Naive thymus-derived CD4-positive, alpha-beta T cell (primary cell): ENCODE measurements around the gene CSF1R. TPM values are rescaled to one million over a fixed set of nuclear protein-coding genes. Genes with fewer than 3 reads are reported as not detected.
"Not testable (repeated sequence)": the region's sequence is repeated elsewhere in the genome, so short reads cannot be mapped to it uniquely, and the experiment has no call there.

ENCODE experiments used
- ATAC-seq: fragments of 150-1000 bp; cut with Tn5 transposase; 2 replicates; pipeline ENCODE4 v1.10.0; 2021; ENCODE audit warnings: mild to moderate bottlenecking, moderate library complexity
- CTCF ChIA-PET: fragments of 350-600 bp; sonication (Branson Sonifier 250); formaldehyde crosslinking; loops from one replicate; lab custom pipeline; 2021; ENCODE audit warnings: antibody characterized with exemption; lab: Charles Lee
- POLR2A ChIA-PET: fragments of 350-600 bp; sonication (Branson Sonifier 250); formaldehyde crosslinking; loops from one replicate; lab custom pipeline; 2021; ENCODE audit warnings: antibody characterized with exemption, inconsistent platforms; lab: Charles Lee
- DNase-seq, 9 donors: peaks; one replicate each; pipeline versions ENCODE4 v3.0.0 to v3.0.0-alpha.2; 2020 to 2022; ENCODE audit warnings: mixed read lengths in 1 of 9
- H3K27ac ChIP-seq: one replicate; pipeline ENCODE4 v1.7.0; 2013; ENCODE audit warnings: mild to moderate bottlenecking, low read depth, low read length, moderate library complexity
- H3K27me3 ChIP-seq, 2 donors: one replicate each; pipeline ENCODE4 v1.7.0; 2013; ENCODE audit warnings: low read length in 2 of 2, mild to moderate bottlenecking in 2 of 2, moderate library complexity in 2 of 2; ENCODE audit not compliant: control insufficient read depth in 2 of 2, insufficient read depth in 2 of 2
- H3K36me3 ChIP-seq, 3 experiments: 1 replicate in 2 of 3; 2 replicates in 1 of 3; pipeline ENCODE4 v1.7.0; 2013; ENCODE audit warnings: low read length in 3 of 3, mild to moderate bottlenecking in 3 of 3, moderate library complexity in 1 of 3; ENCODE audit not compliant: insufficient read depth in 3 of 3, control insufficient read depth in 2 of 3
- H3K4me1 ChIP-seq, 2 donors: one replicate each; pipeline ENCODE4 v1.7.0; 2013; ENCODE audit warnings: low read length in 2 of 2, mild to moderate bottlenecking in 2 of 2, moderate library complexity in 1 of 2; ENCODE audit not compliant: control insufficient read depth in 2 of 2, insufficient read depth in 2 of 2
- H3K4me3 ChIP-seq: 2 replicates; pipeline ENCODE4 v1.7.0; 2013; ENCODE audit warnings: mild to moderate bottlenecking, low read length
- H3K9me3 ChIP-seq, 3 experiments: 1 replicate in 2 of 3; 2 replicates in 1 of 3; pipeline ENCODE4 v1.7.0; 2013; ENCODE audit warnings: low read length in 3 of 3; ENCODE audit not compliant: control insufficient read depth in 2 of 3
- H3K27ac Mint-ChIP-seq, 9 donors: one replicate each; pipeline ENCODE4 v1.8.0; 2020 to 2022; ENCODE audit warnings: mixed read lengths in 9 of 9, mild to moderate bottlenecking in 8 of 9, moderate library complexity in 5 of 9, inconsistent platforms in 2 of 9
- H3K27me3 Mint-ChIP-seq, 5 donors: one replicate each; pipeline ENCODE4 v1.8.0; 2021 to 2022; ENCODE audit warnings: mixed read lengths in 5 of 5, mild to moderate bottlenecking in 1 of 5
- H3K36me3 Mint-ChIP-seq, 5 donors: one replicate each; pipeline ENCODE4 v1.8.0; 2020 to 2022; ENCODE audit warnings: mixed read lengths in 5 of 5, mild to moderate bottlenecking in 3 of 5, inconsistent platforms in 1 of 5
- H3K4me1 Mint-ChIP-seq, 7 donors: one replicate each; pipeline ENCODE4 v1.8.0; 2020 to 2022; ENCODE audit warnings: mixed read lengths in 7 of 7, mild to moderate bottlenecking in 3 of 7, inconsistent platforms in 1 of 7
- H3K4me3 Mint-ChIP-seq, 10 donors: one replicate each; pipeline ENCODE4 v1.8.0; 2020 to 2022; ENCODE audit warnings: mild to moderate bottlenecking in 10 of 10, mixed read lengths in 10 of 10, moderate library complexity in 6 of 10, inconsistent platforms in 2 of 10
- H3K9me3 Mint-ChIP-seq, 11 donors: one replicate each; pipeline ENCODE4 v1.8.0; 2020 to 2022; ENCODE audit warnings: mixed read lengths in 11 of 11, mild to moderate bottlenecking in 4 of 11, inconsistent platforms in 1 of 11, moderate library complexity in 1 of 11
- intact Hi-C, 2 donors: fragments of 100-400 bp; cut with micrococcal nuclease; formaldehyde crosslinking; loops; one replicate each; pipeline ENCODE4 v1.15.1; 2023
- polyA plus RNA-seq, 2 donors: library from polyadenylated mRNA; unstranded; fragments of 300-500 nt; fragmentation: Illumina TruSeq; gene quantifications; one replicate each; pipeline ENCODE4 v1.2.3, GENCODE V29; 2021
- total RNA-seq, 6 experiments: library from RNA in 5 of 6; stranded (reverse) in 5 of 6; gene quantifications; 1 replicate in 5 of 6; 2 replicates in 1 of 6; pipeline ENCODE4 v1.2.3 and lab custom pipeline; 2021 to 2026

CSF1R gene
- total and polyA plus RNA-seq, 7 experiments from 2014 or later, result 0.09 to 92.4 (median 4.5) TPM

- ATAC-seq, result peak; percentile 58
- ChIA-PET CTCF (no interaction called here), POLR2A (no interaction called here)
- peaks cover 0 to 57% (median 25%) of the 10 kb centered on the region in 5 donors for H3K36me3 Mint-ChIP-seq
- Histone ChIP-seq H3K27me3 (no peaks in the 10 kb centered on the region), H3K4me1 (no peaks in the 10 kb centered on the region), H3K27ac (no peak overlapping the region), H3K4me3 (no peak overlapping the region), H3K36me3 (peaks cover 12 to 67% (median 31%) of the 10 kb centered on the region in 3 experiments), H3K9me3 (no peaks in the 10 kb centered on the region)
- no peaks in the 10 kb centered on the region for H3K9me3 Mint-ChIP-seq
- H3K4me3 Mint-ChIP-seq, result no peak overlapping the region
- no peak for DNase-seq
- H3K27me3 Mint-ChIP-seq, result no peaks in the 10 kb centered on the region
- H3K4me1 Mint-ChIP-seq, result peaks cover 0 to 6% (median 0%) of the 10 kb centered on the region in 7 donors
- H3K27ac Mint-ChIP-seq, result peak overlapping the region in 1 of 9 donors; percentile 73
- intact Hi-C loops, result no loop called here
Measured at GRCh38 chr5:150052956-150053712, 33.2 kb downstream of the CSF1R start.

GRCh38 chr5:150052226-150052955 lies 34.0 kb downstream of the CSF1R start:
- H3K4me3 Mint-ChIP-seq, result no peak overlapping the region
- DNase-seq (no peak), ATAC-seq (no peak)
- H3K36me3 Mint-ChIP-seq, result peaks cover 0 to 64% (median 28%) of the 10 kb centered on the region in 5 donors
- Histone ChIP-seq H3K9me3 (no peaks in the 10 kb centered on the region), H3K27me3 (no peaks in the 10 kb centered on the region), H3K4me1 (no peaks in the 10 kb centered on the region), H3K4me3 (no peak overlapping the region), H3K27ac (no peak overlapping the region), H3K36me3 (peaks cover 12 to 74% (median 31%) of the 10 kb centered on the region in 3 experiments)
- ChIA-PET CTCF (no interaction called here), POLR2A (no interaction called here)
- intact Hi-C loops, result no loop called here
- peaks cover 0 to 11% (median 0%) of the 10 kb centered on the region in 7 donors for H3K4me1 Mint-ChIP-seq
- H3K27ac Mint-ChIP-seq, result no peak overlapping the region
- H3K27me3 Mint-ChIP-seq, result no peaks in the 10 kb centered on the region
- no peaks in the 10 kb centered on the region for H3K9me3 Mint-ChIP-seq

- ATAC-seq (no peak), DNase-seq (no peak)
- Mint-ChIP-seq H3K36me3 (peaks cover 0 to 68% (median 28%) of the 10 kb centered on the region in 5 donors), H3K27ac (no peak overlapping the region), H3K4me3 (no peak overlapping the region), H3K27me3 (no peaks in the 10 kb centered on the region), H3K9me3 (no peaks in the 10 kb centered on the region), H3K4me1 (peaks cover 0 to 11% (median 0%) of the 10 kb centered on the region in 7 donors)
- Histone ChIP-seq H3K27me3 (no peaks in the 10 kb centered on the region), H3K9me3 (no peaks in the 10 kb centered on the region), H3K4me3 (no peak overlapping the region), H3K36me3 (peaks cover 12 to 79% (median 31%) of the 10 kb centered on the region in 3 experiments), H3K4me1 (no peaks in the 10 kb centered on the region), H3K27ac (no peak overlapping the region)
- intact Hi-C loops, result no loop called here
- ChIA-PET CTCF (no interaction called here), POLR2A (no interaction called here)
Measured at GRCh38 chr5:150051657-150052195, 34.6 kb downstream of the CSF1R start.

- peaks cover 0 to 15% (median 0%) of the 10 kb centered on the region in 7 donors for H3K4me1 Mint-ChIP-seq
- H3K9me3 ChIP-seq, H3K27me3 ChIP-seq, POLR2A ChIA-PET, H3K27ac Mint-ChIP-seq, ATAC-seq, H3K4me3 ChIP-seq, H3K4me3 Mint-ChIP-seq, H3K27ac ChIP-seq, DNase-seq, intact Hi-C loops, H3K9me3 Mint-ChIP-seq, H3K27me3 Mint-ChIP-seq, CTCF ChIA-PET: not testable (repeated sequence)
- H3K36me3 Mint-ChIP-seq, result peaks cover 4 to 74% (median 28%) of the 10 kb centered on the region in 5 donors
- peaks cover 0 to 10% of the 10 kb centered on the region in 2 donors for H3K4me1 ChIP-seq
- H3K36me3 ChIP-seq, result peaks cover 16 to 90% (median 31%) of the 10 kb centered on the region in 3 experiments
Measured at GRCh38 chr5:150050172-150050811, 36.1 kb downstream of the CSF1R start.

GRCh38 chr5:150046031-150046430 lies 40.3 kb downstream of the CSF1R start:
- H3K4me3 Mint-ChIP-seq, result no peak overlapping the region
- H3K27ac Mint-ChIP-seq, result no peak overlapping the region
- peaks cover 15 to 83% (median 42%) of the 10 kb centered on the region in 5 donors for H3K36me3 Mint-ChIP-seq
- Histone ChIP-seq H3K9me3 (no peaks in the 10 kb centered on the region), H3K4me3 (no peak overlapping the region), H3K27me3 (no peaks in the 10 kb centered on the region), H3K4me1 (peaks cover 0 to 19% of the 10 kb centered on the region in 2 donors), H3K36me3 (peaks cover 21 to 87% (median 40%) of the 10 kb centered on the region in 3 experiments), H3K27ac (no peak overlapping the region)
- H3K27me3 Mint-ChIP-seq, result no peaks in the 10 kb centered on the region
- CTCF ChIA-PET, result no interaction called here
- DNase-seq (no peak), ATAC-seq (peak; percentile 82)
- peaks cover 5 to 29% (median 9%) of the 10 kb centered on the region in 7 donors for H3K4me1 Mint-ChIP-seq
- H3K9me3 Mint-ChIP-seq, result no peaks in the 10 kb centered on the region
- POLR2A ChIA-PET, result no interaction called here
- intact Hi-C loops, result no loop called here

- H3K4me3 ChIP-seq, result no peak overlapping the region
- peaks cover 15 to 83% (median 42%) of the 10 kb centered on the region in 5 donors for H3K36me3 Mint-ChIP-seq
- H3K9me3 Mint-ChIP-seq, result no peaks in the 10 kb centered on the region
- H3K4me1 Mint-ChIP-seq, result peaks cover 5 to 29% (median 9%) of the 10 kb centered on the region in 7 donors
- H3K27ac ChIP-seq, result no peak overlapping the region
- no peaks in the 10 kb centered on the region for H3K9me3 ChIP-seq
- no peaks in the 10 kb centered on the region for H3K27me3 ChIP-seq
- H3K4me1 ChIP-seq, result peaks cover 0 to 19% of the 10 kb centered on the region in 2 donors
- peak overlapping the region in 1 of 9 donors; percentile 59 for H3K27ac Mint-ChIP-seq
- intact Hi-C loops, result no loop called here
- POLR2A ChIA-PET, result no interaction called here
- CTCF ChIA-PET, result no interaction called here
- DNase-seq, result no peak
- no peak overlapping the region for H3K4me3 Mint-ChIP-seq
- H3K36me3 ChIP-seq, result peaks cover 21 to 87% (median 40%) of the 10 kb centered on the region in 3 experiments
- ATAC-seq, result no peak
- no peaks in the 10 kb centered on the region for H3K27me3 Mint-ChIP-seq
Measured at GRCh38 chr5:150045549-150045948, 40.8 kb downstream of the CSF1R start.
